Peyer's patch (tissue), 4 donors: ENCODE measurements around the gene ENAM.

Source experiments
- CTCF ChIP-seq, 6 experiments: fragments of 450-650 bp in 4 of 6; fragments of 200-600 bp in 2 of 6; sonication (generic) in 1 of 6; IDR thresholded peaks; one replicate each; pipeline ENCODE4 v1.5.1; 2017 to 2019; ENCODE audit warnings: antibody characterized with exemption in 6 of 6, mild to moderate bottlenecking in 3 of 6, moderate library complexity in 1 of 6
- POLR2A ChIP-seq, 2 donors: fragments of 450-650 bp; IDR thresholded peaks; one replicate each; pipeline ENCODE4 v1.5.1; 2017; ENCODE audit warnings: antibody characterized with exemption in 2 of 2, mild to moderate bottlenecking in 2 of 2, moderate library complexity in 2 of 2

GRCh38 chr4:70583952-70584834 is 44.4 kb upstream of the ENAM start:
- TF ChIP-seq POLR2A (IDR thresholded peaks at IDR 0.05), result no peak
- no peak for TF ChIP-seq CTCF (IDR thresholded peaks at IDR 0.05)
